IMR-90 (cell line): ENCODE measurements around the gene FAM3D.

Experiments used
- CHD1 ChIP-seq: IDR thresholded peaks from 2 replicates; pipeline ENCODE4 v1.6.1; 2012; ENCODE audit warnings: low read depth, low read length, improper control_type of control experiment
- FOS ChIP-seq: fragments of 150-350 bp; IDR thresholded peaks from 2 replicates; pipeline ENCODE4 v1.6.1; 2016; ENCODE audit warnings: low read depth, low read length
- POLR2A ChIP-seq: IDR thresholded peaks from 2 replicates; pipeline ENCODE4 v1.6.1; 2012; ENCODE audit warnings: mild to moderate bottlenecking, low read depth, low read length
- RAD21 ChIP-seq: IDR thresholded peaks from 2 replicates; pipeline ENCODE4 v1.6.1; 2012; ENCODE audit warnings: low read length, improper control_type of control experiment
- SMC3 ChIP-seq: fragments of 150-350 bp; IDR thresholded peaks from 2 replicates; pipeline ENCODE4 v1.6.1; 2016; ENCODE audit warnings: low read depth, mild to moderate bottlenecking, antibody characterized with exemption, low read length, moderate library complexity
- TF ChIP-seq, protein P1 (sequence below): conservative IDR thresholded peaks from 2 replicates; pipeline ENCODE4 v1.5.1; 2012; ENCODE audit warnings: mild to moderate bottlenecking, low read depth, low read length, improper control_type of control experiment

DNA sequence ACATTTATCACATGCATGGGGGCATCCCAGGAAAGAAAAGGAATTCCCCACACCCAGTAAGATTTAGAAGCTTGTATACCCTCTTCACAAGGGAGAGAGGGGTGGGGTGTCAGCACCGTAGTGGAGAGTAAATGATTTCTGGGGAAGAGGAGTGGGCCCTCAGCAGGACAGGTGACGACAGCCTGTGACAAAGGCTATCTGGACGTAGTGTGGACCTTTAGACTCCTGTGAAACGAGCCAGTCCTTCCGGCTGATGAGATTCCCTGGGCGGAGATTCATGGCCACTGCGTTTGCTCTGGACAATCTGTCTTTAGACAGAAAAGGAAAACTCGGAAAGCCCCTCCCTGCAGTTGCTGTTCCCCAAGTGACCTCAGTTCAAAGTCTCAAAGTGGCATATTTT is 1.7 kb upstream of the FAM3D start:
- TF ChIP-seq, protein P1, sequence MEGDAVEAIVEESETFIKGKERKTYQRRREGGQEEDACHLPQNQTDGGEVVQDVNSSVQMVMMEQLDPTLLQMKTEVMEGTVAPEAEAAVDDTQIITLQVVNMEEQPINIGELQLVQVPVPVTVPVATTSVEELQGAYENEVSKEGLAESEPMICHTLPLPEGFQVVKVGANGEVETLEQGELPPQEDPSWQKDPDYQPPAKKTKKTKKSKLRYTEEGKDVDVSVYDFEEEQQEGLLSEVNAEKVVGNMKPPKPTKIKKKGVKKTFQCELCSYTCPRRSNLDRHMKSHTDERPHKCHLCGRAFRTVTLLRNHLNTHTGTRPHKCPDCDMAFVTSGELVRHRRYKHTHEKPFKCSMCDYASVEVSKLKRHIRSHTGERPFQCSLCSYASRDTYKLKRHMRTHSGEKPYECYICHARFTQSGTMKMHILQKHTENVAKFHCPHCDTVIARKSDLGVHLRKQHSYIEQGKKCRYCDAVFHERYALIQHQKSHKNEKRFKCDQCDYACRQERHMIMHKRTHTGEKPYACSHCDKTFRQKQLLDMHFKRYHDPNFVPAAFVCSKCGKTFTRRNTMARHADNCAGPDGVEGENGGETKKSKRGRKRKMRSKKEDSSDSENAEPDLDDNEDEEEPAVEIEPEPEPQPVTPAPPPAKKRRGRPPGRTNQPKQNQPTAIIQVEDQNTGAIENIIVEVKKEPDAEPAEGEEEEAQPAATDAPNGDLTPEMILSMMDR: no peak
- TF ChIP-seq RAD21 (no peak), SMC3 (no peak), CHD1 (no peak), POLR2A (no peak), FOS (no peak)
